H9 (cell line): ENCODE results near the gene SIGLEC7. TPM values are rescaled to one million over a fixed set of nuclear protein-coding genes. Genes with fewer than 3 reads are reported as not detected.

Experiments used
- DNase-seq: peaks from one replicate; pipeline ENCODE4 v3.0.0-alpha.2; 2017
- H2AFZ ChIP-seq: one replicate; pipeline ENCODE4 v1.6.1; 2013; ENCODE audit warnings: mild to moderate bottlenecking, low read length, control low read depth, moderate library complexity
- H2AK5ac ChIP-seq: 2 replicates; pipeline ENCODE4 v1.6.1; 2013; ENCODE audit warnings: low read length, control low read depth, mixed read lengths; ENCODE audit not compliant: insufficient read length
- H2BK120ac ChIP-seq: one replicate; pipeline ENCODE4 v1.6.1; 2013; ENCODE audit warnings: low read depth, mild to moderate bottlenecking, low read length, control low read depth, inconsistent platforms; ENCODE audit not compliant: poor library complexity, severe bottlenecking
- H2BK12ac ChIP-seq: 2 replicates; pipeline ENCODE4 v1.6.1; 2013; ENCODE audit warnings: low read length, control low read depth, mixed read lengths, low read depth; ENCODE audit not compliant: insufficient read length
- H2BK15ac ChIP-seq: 2 replicates; pipeline ENCODE4 v1.6.1; 2013; ENCODE audit warnings: low read depth, low read length, control low read depth
- H2BK20ac ChIP-seq: one replicate; pipeline ENCODE4 v1.6.1; 2013; ENCODE audit warnings: low read depth, mild to moderate bottlenecking, low read length, control low read depth, inconsistent platforms; ENCODE audit not compliant: poor library complexity, severe bottlenecking
- H2BK5ac ChIP-seq: 2 replicates; pipeline ENCODE4 v1.6.1; 2013; ENCODE audit warnings: low read length, control low read depth, mixed read lengths; ENCODE audit not compliant: insufficient read length
- H3K14ac ChIP-seq: 2 replicates; pipeline ENCODE4 v1.6.1; 2013; ENCODE audit warnings: low read length, control low read depth; ENCODE audit not compliant: insufficient read depth
- H3K18ac ChIP-seq: 2 replicates; pipeline ENCODE4 v1.6.1; 2013; ENCODE audit warnings: low read depth, mild to moderate bottlenecking, mixed read lengths, low read length, control low read depth; ENCODE audit not compliant: insufficient read length
- H3K23ac ChIP-seq: 2 replicates; pipeline ENCODE4 v1.6.1; 2013; ENCODE audit warnings: low read length, control low read depth, mixed read lengths, low read depth; ENCODE audit not compliant: insufficient read length
- H3K23me2 ChIP-seq: 2 replicates; pipeline ENCODE4 v1.6.1; 2013; ENCODE audit warnings: low read depth, mild to moderate bottlenecking, mixed read lengths, low read length, control low read depth; ENCODE audit not compliant: insufficient read length, poor library complexity, severe bottlenecking
- H3K27ac ChIP-seq: 2 replicates; pipeline ENCODE4 v1.5.1; 2013; ENCODE audit warnings: low read length, control low read depth, mixed read lengths, low read depth; ENCODE audit not compliant: insufficient read length
- H3K27me3 ChIP-seq: 2 replicates; pipeline ENCODE4 v1.6.1; 2013; ENCODE audit warnings: low read length, control low read depth, inconsistent platforms; ENCODE audit not compliant: insufficient read depth
- H3K4ac ChIP-seq: 2 replicates; pipeline ENCODE4 v1.6.1; 2013; ENCODE audit warnings: low read depth, mild to moderate bottlenecking, control low read depth, inconsistent platforms, low read length, moderate library complexity
- H3K4me1 ChIP-seq: 2 replicates; pipeline ENCODE4 v1.6.1; 2013; ENCODE audit warnings: low read length, control low read depth, inconsistent platforms; ENCODE audit not compliant: insufficient read depth
- H3K4me2 ChIP-seq: 2 replicates; pipeline ENCODE4 v1.6.1; 2013; ENCODE audit warnings: low read length, control low read depth, mixed read lengths; ENCODE audit not compliant: insufficient read length, insufficient read depth
- H3K56ac ChIP-seq: 2 replicates; pipeline ENCODE4 v1.6.1; 2013; ENCODE audit warnings: low read depth, mild to moderate bottlenecking, mixed read lengths, low read length, control low read depth; ENCODE audit not compliant: insufficient read length
- H3K79me1 ChIP-seq: 2 replicates; pipeline ENCODE4 v1.6.1; 2013; ENCODE audit warnings: low read depth, mild to moderate bottlenecking, moderate library complexity, low read length, control low read depth, inconsistent platforms; ENCODE audit not compliant: insufficient read depth, poor library complexity, severe bottlenecking
- H3K79me2 ChIP-seq: 2 replicates; pipeline ENCODE4 v1.6.1; 2013; ENCODE audit warnings: low read length, control low read depth, inconsistent platforms; ENCODE audit not compliant: insufficient read depth
- H3K9ac ChIP-seq: 2 replicates; pipeline ENCODE4 v1.6.1; 2013; ENCODE audit warnings: low read length, control low read depth, mixed read lengths; ENCODE audit not compliant: insufficient read length; ENCODE audit errors: extremely low read depth
- H3K9me3 ChIP-seq: one replicate; pipeline ENCODE4 v1.6.1; 2013; ENCODE audit warnings: low read depth, low read length, inconsistent platforms; ENCODE audit not compliant: control insufficient read depth
- H3T11ph ChIP-seq: one replicate; pipeline ENCODE4 v1.6.1; 2013; ENCODE audit warnings: mild to moderate bottlenecking, low read length, control low read depth, inconsistent platforms
- H4K20me1 ChIP-seq: one replicate; pipeline ENCODE4 v1.6.1; 2013; ENCODE audit not compliant: control insufficient read depth, insufficient read length, insufficient read depth
- H4K5ac ChIP-seq: 2 replicates; pipeline ENCODE4 v1.6.1; 2013; ENCODE audit warnings: low read depth, mild to moderate bottlenecking, mixed read lengths, low read length, control low read depth; ENCODE audit not compliant: insufficient read length
- H4K8ac ChIP-seq: replicated peaks from 2 replicates; pipeline ENCODE4 v1.6.1; 2013; ENCODE audit warnings: low read length, control low read depth, mixed read lengths, low read depth; ENCODE audit not compliant: insufficient read length
- H4K91ac ChIP-seq: 2 replicates; pipeline ENCODE4 v1.6.1; 2013; ENCODE audit warnings: low read depth, mild to moderate bottlenecking, moderate library complexity, mixed read lengths, low read length, control low read depth; ENCODE audit not compliant: insufficient read length
- H3K27ac Mint-ChIP-seq, 3 experiments: 2 replicates in 2 of 3; 3 replicates in 1 of 3; pipeline ENCODE4 v1.8.0; 2020 to 2021; ENCODE audit warnings: mixed read lengths in 3 of 3, mild to moderate bottlenecking in 1 of 3, moderate library complexity in 1 of 3
- H3K27me3 Mint-ChIP-seq: 2 replicates; pipeline ENCODE4 v1.8.0; 2021; ENCODE audit warnings: low read depth, mild to moderate bottlenecking, moderate library complexity, mixed read lengths
- H3K36me3 Mint-ChIP-seq, 3 experiments: 2 replicates in 2 of 3; 3 replicates in 1 of 3; pipeline ENCODE4 v1.8.0; 2020 to 2021; ENCODE audit warnings: low read depth in 3 of 3, mixed read lengths in 3 of 3; ENCODE audit not compliant: insufficient read depth in 1 of 3
- H3K4me1 Mint-ChIP-seq, 2 experiments: 2 replicates each; pipeline ENCODE4 v1.8.0; 2020; ENCODE audit warnings: mixed read lengths in 2 of 2
- H3K4me3 Mint-ChIP-seq, 2 experiments: 2 replicates in 1 of 2; 3 replicates in 1 of 2; pipeline ENCODE4 v1.8.0; 2020 to 2021; ENCODE audit warnings: mild to moderate bottlenecking in 2 of 2, mixed read lengths in 2 of 2, moderate library complexity in 1 of 2
- H3K9me3 Mint-ChIP-seq, 2 experiments: 2 replicates in 1 of 2; 3 replicates in 1 of 2; pipeline ENCODE4 v1.8.0; 2020; ENCODE audit warnings: mild to moderate bottlenecking in 2 of 2, mixed read lengths in 2 of 2, moderate library complexity in 1 of 2
- WGBS: extraction: QIAGEN DNeasy Blood & Tissue Kit; methylation state at CpG from one replicate; pipeline ENCODE4 v1.1.7; 2013; ENCODE audit warnings: missing lambda C conversion rate, low lambda C conversion rate, mixed read lengths; ENCODE audit not compliant: insufficient read length; ENCODE audit errors: extremely low coverage; 5-methylcytosine and 5-hydroxymethylcytosine counted together
- total RNA-seq: library from RNA; stranded (reverse); gene quantifications from 2 replicates; pipeline ENCODE4 v1.2.1, GENCODE V29; 2021
- TF ChIP-seq, protein P1 (sequence below): fragments of 200-600 bp; sonication (generic); conservative IDR thresholded peaks from 3 replicates; pipeline ENCODE4 v1.8.0; 2021; ENCODE audit warnings: antibody characterized with exemption, mild to moderate bottlenecking

SIGLEC7 gene
- total RNA-seq, 1 experiment from 2014 or later, result not detected

DNA sequence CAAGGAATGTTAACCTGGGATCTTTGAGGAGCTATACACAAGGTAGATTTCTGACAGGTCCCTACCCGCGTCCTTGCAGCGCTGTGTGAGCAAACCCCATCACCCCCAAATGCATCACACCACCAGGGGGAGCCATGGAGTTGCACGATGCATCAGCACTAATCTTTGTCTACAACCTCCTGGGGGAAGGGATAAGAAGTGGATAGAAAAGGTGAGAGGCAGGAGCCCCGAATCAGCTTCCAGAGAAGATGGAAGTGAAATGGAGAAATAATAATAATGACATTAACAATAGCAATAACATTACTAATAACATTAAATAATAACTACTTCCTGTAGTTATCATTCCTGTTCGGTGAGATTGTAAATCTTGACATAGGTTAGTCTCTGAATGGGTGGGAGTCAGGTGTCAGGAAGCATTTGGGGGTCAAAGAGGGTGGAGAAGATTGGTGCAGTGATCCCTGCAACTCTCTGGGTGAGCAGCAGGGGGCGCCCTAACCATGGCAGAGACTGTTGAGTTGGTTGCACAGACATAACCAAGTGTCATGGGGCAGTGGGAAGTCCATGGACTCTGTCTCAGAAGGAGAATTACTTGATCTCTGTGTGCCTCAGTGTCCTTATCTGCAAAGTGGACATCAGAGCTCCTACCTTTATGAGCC is 16.5 kb downstream of the SIGLEC7 start:
- Histone ChIP-seq H3K14ac (no peak overlapping the region), H3K23ac (no peak overlapping the region), H2BK5ac (no peak overlapping the region), H3K9me3 (no peaks in the 10 kb centered on the region), H3K4me1 (no peaks in the 10 kb centered on the region; the same call in 1 of the 2 replicates), H4K91ac (no peak overlapping the region), H3K27ac (no peak overlapping the region), H2AK5ac (no peak overlapping the region), H3K56ac (no peak overlapping the region), H2BK120ac (no peak overlapping the region), H2BK12ac (no peak overlapping the region), H3K18ac (no peak overlapping the region), H3K4ac (no peak overlapping the region), H3K4me2 (no peak overlapping the region), H3K23me2 (no peaks in the 10 kb centered on the region), H3K79me2 (no peaks in the 10 kb centered on the region), H2BK15ac (no peak overlapping the region), H2AFZ (peak overlapping the region; percentile 43), H3K79me1 (no peaks in the 10 kb centered on the region), H4K8ac (no peak overlapping the region), H4K20me1 (no peaks in the 10 kb centered on the region), H4K5ac (no peak overlapping the region), H3K9ac (no peak overlapping the region), H3K27me3 (no peaks in the 10 kb centered on the region), H3T11ph (no peak overlapping the region), H2BK20ac (no peak overlapping the region)
- no CpG with 5 or more reads among the region's 7 CpGs for WGBS
- DNase-seq, result peak; percentile 80
- Mint-ChIP-seq H3K36me3 (no peaks in the 10 kb centered on the region), H3K27ac (peak overlapping the region in 1 of 3 experiments; percentile 87; a peak in 1 of 7 replicates), H3K27me3 (peaks cover 11% of the 10 kb centered on the region), H3K9me3 (no peaks in the 10 kb centered on the region), H3K4me1 (no peaks in the 10 kb centered on the region; a peak in 1 of 4 replicates), H3K4me3 (no peak overlapping the region)
- TF ChIP-seq, protein P1, sequence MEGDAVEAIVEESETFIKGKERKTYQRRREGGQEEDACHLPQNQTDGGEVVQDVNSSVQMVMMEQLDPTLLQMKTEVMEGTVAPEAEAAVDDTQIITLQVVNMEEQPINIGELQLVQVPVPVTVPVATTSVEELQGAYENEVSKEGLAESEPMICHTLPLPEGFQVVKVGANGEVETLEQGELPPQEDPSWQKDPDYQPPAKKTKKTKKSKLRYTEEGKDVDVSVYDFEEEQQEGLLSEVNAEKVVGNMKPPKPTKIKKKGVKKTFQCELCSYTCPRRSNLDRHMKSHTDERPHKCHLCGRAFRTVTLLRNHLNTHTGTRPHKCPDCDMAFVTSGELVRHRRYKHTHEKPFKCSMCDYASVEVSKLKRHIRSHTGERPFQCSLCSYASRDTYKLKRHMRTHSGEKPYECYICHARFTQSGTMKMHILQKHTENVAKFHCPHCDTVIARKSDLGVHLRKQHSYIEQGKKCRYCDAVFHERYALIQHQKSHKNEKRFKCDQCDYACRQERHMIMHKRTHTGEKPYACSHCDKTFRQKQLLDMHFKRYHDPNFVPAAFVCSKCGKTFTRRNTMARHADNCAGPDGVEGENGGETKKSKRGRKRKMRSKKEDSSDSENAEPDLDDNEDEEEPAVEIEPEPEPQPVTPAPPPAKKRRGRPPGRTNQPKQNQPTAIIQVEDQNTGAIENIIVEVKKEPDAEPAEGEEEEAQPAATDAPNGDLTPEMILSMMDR, result peak; percentile 88
